Right atrium auricular region (tissue), 2 donors: ENCODE data around the gene NUP133. TPM values are rescaled to one million over a fixed set of nuclear protein-coding genes. Genes with fewer than 3 reads are reported as not detected.

Experiments
- DNase-seq: peaks from one replicate; pipeline ENCODE4 v3.0.0-alpha.2; 2019; ENCODE audit warnings: low spot score
- H3K27ac ChIP-seq, 2 donors: fragments of 200-600 bp; sonication (generic); 1 replicate in 1 of 2; 2 replicates in 1 of 2; pipeline ENCODE4 v1.5.1; 2016 to 2019
- H3K27me3 ChIP-seq, 2 donors: fragments of 200-600 bp; sonication (generic); one replicate each; pipeline versions ENCODE4 v1.5.1 to v1.6.0; 2017 to 2019
- H3K36me3 ChIP-seq: fragments of 200-600 bp; sonication (generic); one replicate; pipeline ENCODE4 v1.5.1; 2016
- H3K4me1 ChIP-seq, 2 donors: fragments of 200-600 bp; sonication (generic); one replicate each; pipeline versions ENCODE4 v1.5.1 to v1.6.0; 2017 to 2019
- H3K4me3 ChIP-seq, 2 donors: fragments of 200-600 bp; sonication (generic); 1 replicate in 1 of 2; 2 replicates in 1 of 2; pipeline ENCODE4 v1.5.1; 2017 to 2019; ENCODE audit warnings: mild to moderate bottlenecking in 1 of 2, moderate library complexity in 1 of 2
- H3K9me3 ChIP-seq, 2 donors: fragments of 200-600 bp; sonication (generic); one replicate each; pipeline ENCODE4 v1.5.1; 2019
- total RNA-seq, 2 donors: library from RNA; depleted of rRNA; stranded (reverse); fragments of >200 nt; gene quantifications; one replicate each; pipeline ENCODE4 v1.1.0, GENCODE V29; 2016
- TF ChIP-seq, protein P1 (sequence below), 2 donors: fragments of 200-600 bp; sonication (generic); IDR thresholded peaks; one replicate each; pipeline ENCODE4 v1.5.1; 2019; ENCODE audit warnings: antibody characterized with exemption in 2 of 2

Gene NUP133
- total RNA-seq, 2 donors from 2014 or later, result 19.7 to 21.0 TPM

DNA sequence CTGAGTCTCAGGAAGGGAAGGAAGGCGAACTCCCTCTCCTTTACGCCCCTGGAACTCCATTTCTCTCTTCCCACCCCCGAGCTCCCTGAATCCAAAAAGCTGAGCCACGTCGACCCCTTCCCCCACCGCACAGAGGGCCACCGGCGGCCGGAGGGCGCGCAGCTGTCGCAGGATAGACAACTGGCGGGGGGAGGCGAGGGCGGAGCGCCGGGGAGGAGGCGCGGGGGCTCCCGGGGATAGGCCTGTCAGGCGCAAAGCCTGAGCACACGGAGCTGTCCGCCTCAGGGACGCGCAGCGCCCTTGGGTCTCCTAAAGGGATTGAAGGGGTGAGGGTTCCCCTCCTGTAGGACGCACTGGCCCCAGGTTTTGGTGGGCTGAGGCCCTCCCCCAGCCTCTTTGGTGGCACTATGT is 73.5 kb downstream of the NUP133 start:
- peaks cover 0 to 40% of the 10 kb centered on the region in 2 donors for H3K4me1 ChIP-seq
- H3K4me3 ChIP-seq, result peak overlapping the region in 1 of 2 donors; percentile 14
- DNase-seq, result no peak
- peaks cover 23 to 35% of the 10 kb centered on the region in 2 donors for H3K27me3 ChIP-seq
- H3K27ac ChIP-seq, result peak overlapping the region; percentile 60 to 67
- H3K9me3 ChIP-seq, result no peaks in the 10 kb centered on the region
- no peaks in the 10 kb centered on the region for H3K36me3 ChIP-seq
- TF ChIP-seq, protein P1, sequence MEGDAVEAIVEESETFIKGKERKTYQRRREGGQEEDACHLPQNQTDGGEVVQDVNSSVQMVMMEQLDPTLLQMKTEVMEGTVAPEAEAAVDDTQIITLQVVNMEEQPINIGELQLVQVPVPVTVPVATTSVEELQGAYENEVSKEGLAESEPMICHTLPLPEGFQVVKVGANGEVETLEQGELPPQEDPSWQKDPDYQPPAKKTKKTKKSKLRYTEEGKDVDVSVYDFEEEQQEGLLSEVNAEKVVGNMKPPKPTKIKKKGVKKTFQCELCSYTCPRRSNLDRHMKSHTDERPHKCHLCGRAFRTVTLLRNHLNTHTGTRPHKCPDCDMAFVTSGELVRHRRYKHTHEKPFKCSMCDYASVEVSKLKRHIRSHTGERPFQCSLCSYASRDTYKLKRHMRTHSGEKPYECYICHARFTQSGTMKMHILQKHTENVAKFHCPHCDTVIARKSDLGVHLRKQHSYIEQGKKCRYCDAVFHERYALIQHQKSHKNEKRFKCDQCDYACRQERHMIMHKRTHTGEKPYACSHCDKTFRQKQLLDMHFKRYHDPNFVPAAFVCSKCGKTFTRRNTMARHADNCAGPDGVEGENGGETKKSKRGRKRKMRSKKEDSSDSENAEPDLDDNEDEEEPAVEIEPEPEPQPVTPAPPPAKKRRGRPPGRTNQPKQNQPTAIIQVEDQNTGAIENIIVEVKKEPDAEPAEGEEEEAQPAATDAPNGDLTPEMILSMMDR (IDR thresholded peaks at IDR 0.05), result no peak

- peaks cover 0 to 40% of the 10 kb centered on the region in 2 donors for H3K4me1 ChIP-seq
- no peaks in the 10 kb centered on the region for H3K9me3 ChIP-seq
- no peaks in the 10 kb centered on the region for H3K36me3 ChIP-seq
- DNase-seq, result no peak
- TF ChIP-seq, protein P1 (IDR thresholded peaks at IDR 0.05), result no peak
- peak within 1 kb of the TSS; percentile 14 to 15 for H3K4me3 ChIP-seq
- peaks cover 23 to 35% of the 10 kb centered on the region in 2 donors for H3K27me3 ChIP-seq
- H3K27ac ChIP-seq, result peak within 1 kb of the TSS; percentile 60 to 67
These were observed 74.0 kb downstream of the NUP133 start, which contains the start of gene ACTA1 for GRCh38 chr1:229434005-229434640. ACTA1 (minus strand) TSS chr1:229434094; CDS start chr1:229433115, 979 bp downstream.

- peaks cover 23 to 35% of the 10 kb centered on the region in 2 donors for H3K27me3 ChIP-seq
- H3K4me3 ChIP-seq, result peak overlapping the region in 1 of 2 donors; percentile 15
- peaks cover 0 to 40% of the 10 kb centered on the region in 2 donors for H3K4me1 ChIP-seq
- DNase-seq, result no peak
- TF ChIP-seq, protein P1 (IDR thresholded peaks at IDR 0.05), result no peak
- H3K9me3 ChIP-seq, result no peaks in the 10 kb centered on the region
- H3K27ac ChIP-seq, result peak overlapping the region; percentile 17 to 60
- H3K36me3 ChIP-seq, result no peaks in the 10 kb centered on the region
These were observed 74.7 kb downstream of the NUP133 start for GRCh38 chr1:229433364-229434004.

GRCh38 chr1:229432905-229433304 is 75.2 kb downstream of the NUP133 start:
- peak overlapping the region in 1 of 2 donors; percentile 15 for H3K4me3 ChIP-seq

DNA sequence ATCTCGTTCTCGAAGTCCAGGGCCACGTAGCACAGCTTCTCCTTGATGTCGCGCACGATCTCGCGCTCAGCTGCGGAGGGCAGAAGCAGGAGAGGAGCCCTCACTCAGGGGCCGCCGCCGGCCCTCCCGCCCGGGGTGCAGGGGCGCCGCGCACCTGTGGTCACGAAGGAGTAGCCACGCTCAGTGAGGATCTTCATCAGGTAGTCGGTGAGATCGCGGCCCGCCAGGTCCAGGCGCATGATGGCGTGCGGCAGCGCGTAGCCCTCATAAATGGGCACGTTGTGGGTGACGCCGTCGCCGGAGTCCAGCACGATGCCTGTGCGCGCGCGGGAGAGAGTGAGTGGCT is 76.1 kb downstream of the NUP133 start:
- no peak overlapping the region for H3K27ac ChIP-seq
- peak overlapping the region in 1 of 2 donors; percentile 19 for H3K4me3 ChIP-seq
- peaks cover 0 to 40% of the 10 kb centered on the region in 2 donors for H3K4me1 ChIP-seq
- no peaks in the 10 kb centered on the region for H3K36me3 ChIP-seq
- peaks cover 23 to 35% of the 10 kb centered on the region in 2 donors for H3K27me3 ChIP-seq
- H3K9me3 ChIP-seq, result no peaks in the 10 kb centered on the region
- TF ChIP-seq, protein P1 (IDR thresholded peaks at IDR 0.05), result no peak
- DNase-seq, result no peak

More at GRCh38 chr1:229432905-229433304, 75.2 kb downstream of the NUP133 start:
- no peaks in the 10 kb centered on the region for H3K9me3 ChIP-seq
- peaks cover 23 to 35% of the 10 kb centered on the region in 2 donors for H3K27me3 ChIP-seq
- peak overlapping the region in 1 of 2 donors; percentile 17 for H3K27ac ChIP-seq
- H3K4me1 ChIP-seq, result peaks cover 0 to 40% of the 10 kb centered on the region in 2 donors
- no peaks in the 10 kb centered on the region for H3K36me3 ChIP-seq
- DNase-seq, result no peak
- TF ChIP-seq, protein P1 (IDR thresholded peaks at IDR 0.05), result no peak
